ENCODE measurements around the gene CARD9. TPM values are rescaled to one million over a fixed set of nuclear protein-coding genes. Genes with fewer than 3 reads are reported as not detected.
A peak's percentile ranks its signal among the peaks of the same experiment; 100 is the strongest.

CARD9 gene
- total and polyA plus RNA-seq, 2 of the 8 experiments (the other 6 are each of a cell fraction or from before 2014, with no cell fraction given): 0.15 to 1.1 TPM

GRCh38 chr9:136323371-136323789, 50.1 kb downstream of the CARD9 start:
- Histone ChIP-seq H3K79me1 (ENCODE audit: low read depth, low read length) (no peaks in the 10 kb centered on the region), H4K5ac (ENCODE audit: insufficient read length, low read depth, low read length) (no peak overlapping the region), H4K91ac (replicated peaks; ENCODE audit: insufficient read length, low read length) (no peak overlapping the region), H4K8ac (ENCODE audit: extremely low read depth, insufficient read depth, low read length) (no peak overlapping the region; the same call in 1 of the 2 replicates), H2BK15ac (ENCODE audit: low read length) (peak overlapping the region; percentile 89; the same call in 1 of the 2 replicates), H4K20me1 (replicated peaks in 1 of 2; ENCODE audit: control insufficient read depth in 1 of 2, insufficient read depth in 2 of 2, low read length in 2 of 2) (no peaks in the 10 kb centered on the region), H3K4ac (replicated peaks; ENCODE audit: insufficient read length, low read depth, low read length) (no peak overlapping the region), H2BK20ac (ENCODE audit: low read length) (0 out of 2 replicates have a peak overlapping the region, but pooled peaks have one; percentile 6), H2BK120ac (replicated peaks; ENCODE audit: low read depth, low read length) (no peak overlapping the region), H2BK5ac (ENCODE audit: low read depth, low read length) (no peak overlapping the region), H3K9me3 (ENCODE audit: insufficient read depth in 2 of 2, low read depth in 1 of 2, low read length in 1 of 2) (no peaks in the 10 kb centered on the region), H3K79me2 (ENCODE audit: control insufficient read depth in 1 of 2, insufficient read depth in 2 of 2, low read length in 2 of 2) (no peaks in the 10 kb centered on the region), H3K18ac (ENCODE audit: extremely low read depth, low read length) (no peak overlapping the region), H3K27ac (ENCODE audit: low read depth, low read length) (no peak overlapping the region), H2AFZ (ENCODE audit: low read length) (no peak overlapping the region), H3K4me3 (ENCODE audit: extremely low read depth in 1 of 4, insufficient read depth in 2 of 4, low read depth in 3 of 4, low read length in 4 of 4) (no peak overlapping the region), H3K23ac (ENCODE audit: insufficient read length) (no peak overlapping the region), H3K23me2 (ENCODE audit: low read depth, low read length) (peaks cover 4% of the 10 kb centered on the region; the same call in 1 of the 2 replicates), H3K36me3 (ENCODE audit: control insufficient read depth in 2 of 4, insufficient read depth in 4 of 4, low read length in 3 of 4) (no peaks in the 10 kb centered on the region), H2AK5ac (ENCODE audit: low read depth, low read length) (no peak overlapping the region), H2BK12ac (ENCODE audit: low read depth, low read length) (peak overlapping the region; percentile 46; the same call in 1 of the 2 replicates), H3K4me1 (replicated peaks in 1 of 4; ENCODE audit: control insufficient read depth in 3 of 4, insufficient read depth in 4 of 4, low read length in 3 of 4) (peaks cover 0 to 18% (median 18%) of the 10 kb centered on the region in 4 experiments; a peak in 6 of 7 replicates), H3K9ac (replicated peaks in 1 of 4; ENCODE audit: extremely low read depth in 1 of 4, low read depth in 3 of 4, low read length in 3 of 4) (no peak overlapping the region), H3K14ac (ENCODE audit: insufficient read length) (no peak overlapping the region), H3K27me3 (replicated peaks in 1 of 4; ENCODE audit: control insufficient read depth in 3 of 4, extremely low read depth in 1 of 4, insufficient read depth in 3 of 4, low read length in 3 of 4) (no peaks in the 10 kb centered on the region), H3K56ac (replicated peaks; ENCODE audit: insufficient read length, low read depth, low read length) (no peak overlapping the region), H3K4me2 (ENCODE audit: insufficient read depth in 1 of 2, low read depth in 2 of 2, low read length in 2 of 2) (no peak overlapping the region)
- CTCF ChIA-PET (ENCODE audit: partially characterized antibody): interaction anchor here (0.6 to 2.9 kb wide), 21 partner anchors 10 to 1803 kb away, joined by 3 to 46 read pairs (median 3); partner anchors contain the start of gene DNLZ
- POLR2A ChIA-PET (ENCODE audit: partially characterized antibody): interaction anchor here (0.7 to 1.5 kb wide), 7 partner anchors 10 to 395 kb away, joined by 3 to 6 read pairs (median 3); no protein-coding TSS in a partner anchor
- TF ChIP-seq SP2 (IDR thresholded peaks at IDR 0.05; ENCODE audit: low read length): no peak
- TF ChIP-seq TBP (IDR thresholded peaks at IDR 0.05; ENCODE audit: low read depth, low read length): no peak
- TF ChIP-seq CEBPB (IDR thresholded peaks at IDR 0.05; ENCODE audit: low read depth, low read length): no peak
- TF ChIP-seq POU5F1 (IDR thresholded peaks at IDR 0.05; ENCODE audit: low read depth, low read length): no peak
- FAIRE-seq (no peak), DNase-seq (ENCODE audit: low read depth in 1 of 2, low spot score in 2 of 2) (no peak)
- 92% methylated on average over 17 of the region's 17 CpGs; no CpG with 5 or more reads in 1 of the 2 experiments for WGBS, 2 experiments (ENCODE audit: extremely low coverage in 1 of 2, insufficient coverage in 1 of 2, insufficient read length in 1 of 2, insufficient replicate concordance in 2 of 2, low coverage in 1 of 2, low lambda C conversion rate in 2 of 2, missing lambda C conversion rate in 1 of 2)
